ENCODE results near the gene HIVEP3.

The HIVEP3 gene

DNA sequence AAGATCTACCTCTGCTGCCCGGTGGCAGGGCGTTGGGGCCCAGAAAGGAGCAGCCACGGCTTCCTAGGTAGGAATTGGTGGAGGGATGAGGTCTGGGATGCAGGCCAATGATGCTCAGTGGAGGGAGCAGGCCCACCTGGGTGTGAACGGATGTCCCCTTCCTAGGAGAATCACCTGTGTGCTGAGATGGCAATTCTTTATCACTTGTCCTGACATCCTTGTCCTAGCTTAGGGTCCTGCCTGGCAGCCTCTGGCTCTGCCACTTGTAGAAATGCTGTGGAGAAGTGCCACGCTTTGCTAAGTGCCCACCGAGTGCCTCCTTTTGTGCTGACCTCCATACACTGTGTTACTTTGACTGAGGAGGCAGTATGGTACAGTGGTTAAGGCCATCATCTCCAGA is 447.1 kb downstream of the HIVEP3 start:
- DNase-seq = no peak

DNA sequence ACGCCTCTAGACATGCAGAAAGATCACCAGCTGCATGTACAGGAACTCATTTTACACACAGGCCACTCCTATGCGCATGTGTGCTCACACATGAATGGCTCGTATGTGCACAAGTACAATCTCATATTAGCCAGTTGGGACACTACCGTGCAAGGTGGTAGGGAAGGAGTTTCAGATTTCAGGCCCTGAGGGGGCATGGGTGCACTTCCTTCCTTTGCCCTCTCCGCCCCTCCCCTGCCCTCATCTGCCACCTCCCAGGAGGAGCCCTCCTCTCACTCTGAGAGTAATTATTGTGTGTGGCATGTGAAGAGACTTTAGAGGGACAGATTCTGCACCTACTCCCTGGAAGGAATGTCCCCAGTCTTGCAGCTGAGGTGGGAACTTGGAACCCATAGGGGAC is 449.0 kb downstream of the HIVEP3 start:
- DNase-seq = no peak

DNA sequence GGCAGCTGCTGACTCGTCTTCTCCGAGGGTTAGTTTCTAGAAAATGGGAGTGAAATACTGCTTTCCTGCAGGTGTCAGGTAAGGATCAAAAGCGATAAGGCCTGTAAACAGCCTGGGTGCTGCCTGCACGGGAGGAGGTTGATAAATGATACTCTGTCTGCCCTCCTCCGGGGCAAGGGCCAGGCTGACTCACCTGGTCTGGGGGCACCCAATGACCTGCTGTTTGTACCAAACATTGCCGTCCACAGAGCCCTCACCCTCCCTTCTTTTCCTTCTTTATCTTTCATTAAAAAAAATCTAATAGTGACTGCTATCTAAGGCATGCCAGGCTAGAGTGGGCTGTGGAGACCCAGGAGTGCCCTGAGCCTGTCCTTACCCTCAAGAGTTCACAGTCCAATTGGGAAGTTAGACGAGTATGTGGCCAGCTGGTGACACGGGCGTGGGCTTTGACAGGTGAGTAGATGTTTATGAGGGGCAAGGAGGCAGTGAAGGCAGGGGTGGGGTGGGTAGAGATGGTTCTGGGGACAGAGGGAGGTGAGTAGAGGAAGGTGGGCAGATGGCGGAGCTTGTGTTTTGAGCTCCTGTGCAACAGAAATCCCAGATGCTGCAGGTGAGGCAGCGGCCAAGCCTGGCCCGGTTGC is 450.5 kb downstream of the HIVEP3 start:
- DNase-seq = no peak

DNA sequence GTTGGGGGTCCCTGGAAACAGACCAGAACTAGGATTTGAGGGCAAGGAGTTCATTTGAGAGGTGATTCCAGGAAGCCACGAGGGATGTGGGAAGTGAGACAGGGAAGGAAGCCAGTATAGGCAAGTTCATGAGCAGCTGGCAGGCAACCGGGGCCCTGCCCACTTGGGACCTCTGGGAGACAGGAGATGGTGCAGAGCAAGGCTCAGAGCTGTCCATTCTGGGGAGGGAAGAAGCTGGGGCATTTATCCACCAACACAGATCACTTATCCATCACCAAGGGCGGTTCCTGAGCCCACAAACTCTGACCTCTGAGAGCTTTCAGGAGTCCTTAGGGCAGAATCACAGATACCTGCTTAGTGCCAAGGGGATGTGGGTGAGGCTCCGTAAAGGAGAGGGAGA is 451.0 kb downstream of the HIVEP3 start:
- DNase-seq = no peak

DNA sequence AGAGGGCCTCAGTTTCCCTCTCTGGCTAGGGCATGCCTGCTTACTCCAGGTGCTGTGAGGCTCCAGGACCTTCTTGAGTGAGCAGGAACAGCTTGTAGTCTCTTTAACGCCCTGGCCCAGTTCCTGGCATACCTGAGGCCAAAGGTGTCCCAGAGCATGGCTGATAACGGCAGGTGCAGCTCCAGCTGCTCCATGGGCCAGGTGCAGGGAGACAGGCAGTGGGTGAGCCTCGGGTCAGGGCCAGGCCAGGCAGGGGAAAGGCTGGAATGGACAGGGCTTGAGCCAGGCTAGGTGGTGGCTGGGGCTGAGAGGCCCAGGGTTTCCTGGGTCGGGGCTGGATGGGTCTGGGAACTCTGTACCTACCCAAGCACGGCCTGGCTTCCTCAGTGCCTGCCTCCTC is 452.6 kb downstream of the HIVEP3 start:
- no peak for DNase-seq

DNA sequence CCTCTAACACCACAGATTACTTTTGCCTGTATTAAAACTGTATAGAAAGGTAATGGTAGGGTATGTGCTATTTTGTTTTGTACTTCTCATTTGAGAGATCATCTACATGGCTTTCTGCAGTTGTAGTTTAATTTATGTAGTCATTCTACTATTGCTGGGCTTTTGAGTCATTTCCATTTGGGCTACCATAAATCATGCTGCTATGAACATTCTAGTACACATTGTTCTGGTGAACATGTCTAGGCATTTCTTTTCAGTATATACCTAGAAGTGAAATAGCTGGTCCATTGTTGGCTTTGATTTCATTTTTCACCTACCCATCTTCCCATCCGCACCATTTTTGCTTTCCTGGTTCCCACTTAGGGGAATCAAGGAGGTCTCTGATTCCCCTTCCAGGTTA is 453.0 kb downstream of the HIVEP3 start:
- no peak for DNase-seq

DNA sequence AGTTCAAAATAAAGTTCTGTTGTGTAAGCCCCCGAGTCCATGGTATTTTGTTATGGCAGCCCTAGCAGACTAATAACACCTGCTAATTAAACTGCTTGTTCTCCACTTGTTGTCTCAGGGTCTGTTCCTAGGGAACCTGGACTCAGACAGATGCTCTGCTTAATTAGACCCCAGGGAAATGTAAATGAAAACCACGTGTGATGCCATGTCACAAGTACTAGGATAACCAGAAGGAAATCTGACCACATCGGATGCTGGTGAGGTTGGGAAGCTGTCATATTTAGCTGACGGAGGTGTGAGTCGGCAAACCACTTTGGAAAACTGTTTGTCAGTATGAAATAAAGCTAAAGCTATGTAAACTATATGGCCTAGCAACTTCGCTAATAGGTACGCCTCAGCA is 453.8 kb downstream of the HIVEP3 start:
- peak; percentile 97 for DNase-seq

DNA sequence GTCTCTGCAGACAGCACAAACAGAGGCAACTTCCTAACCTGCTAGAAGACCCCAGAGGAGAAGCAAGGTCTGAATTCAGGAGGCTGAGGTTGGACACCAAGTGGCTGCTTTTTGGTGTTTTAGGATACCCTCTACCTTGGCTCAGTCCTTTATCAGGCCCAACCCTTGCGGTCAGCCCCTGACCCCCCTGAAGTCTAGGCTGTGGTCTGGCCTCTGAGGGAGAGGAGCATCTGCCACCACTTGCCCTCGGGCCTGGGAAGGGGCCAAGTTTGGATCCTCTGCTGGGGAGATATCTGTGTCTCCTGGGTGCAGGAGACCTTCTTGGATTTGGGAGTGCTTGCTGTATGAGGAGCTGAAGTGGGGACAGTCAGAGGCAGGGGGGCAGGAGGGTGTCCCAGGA is 455.2 kb downstream of the HIVEP3 start:
- no peak for DNase-seq

DNA sequence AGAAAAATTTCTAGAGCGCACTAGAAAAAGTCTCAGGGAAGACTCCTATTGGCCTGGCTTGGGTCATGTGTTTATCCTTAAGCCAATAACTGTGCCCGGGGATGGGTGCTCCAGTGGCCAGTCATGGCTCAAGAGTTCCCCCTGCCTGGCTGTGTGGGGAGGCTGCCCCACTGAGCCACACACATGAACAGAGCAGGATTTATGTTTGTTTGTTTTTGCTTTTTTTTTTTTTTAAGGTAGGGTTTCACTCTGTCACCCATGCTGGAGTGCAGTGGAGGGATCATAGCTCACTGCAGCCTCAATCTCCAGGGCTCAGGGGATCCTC is 456.1 kb downstream of the HIVEP3 start:
- DNase-seq = no peak

DNA sequence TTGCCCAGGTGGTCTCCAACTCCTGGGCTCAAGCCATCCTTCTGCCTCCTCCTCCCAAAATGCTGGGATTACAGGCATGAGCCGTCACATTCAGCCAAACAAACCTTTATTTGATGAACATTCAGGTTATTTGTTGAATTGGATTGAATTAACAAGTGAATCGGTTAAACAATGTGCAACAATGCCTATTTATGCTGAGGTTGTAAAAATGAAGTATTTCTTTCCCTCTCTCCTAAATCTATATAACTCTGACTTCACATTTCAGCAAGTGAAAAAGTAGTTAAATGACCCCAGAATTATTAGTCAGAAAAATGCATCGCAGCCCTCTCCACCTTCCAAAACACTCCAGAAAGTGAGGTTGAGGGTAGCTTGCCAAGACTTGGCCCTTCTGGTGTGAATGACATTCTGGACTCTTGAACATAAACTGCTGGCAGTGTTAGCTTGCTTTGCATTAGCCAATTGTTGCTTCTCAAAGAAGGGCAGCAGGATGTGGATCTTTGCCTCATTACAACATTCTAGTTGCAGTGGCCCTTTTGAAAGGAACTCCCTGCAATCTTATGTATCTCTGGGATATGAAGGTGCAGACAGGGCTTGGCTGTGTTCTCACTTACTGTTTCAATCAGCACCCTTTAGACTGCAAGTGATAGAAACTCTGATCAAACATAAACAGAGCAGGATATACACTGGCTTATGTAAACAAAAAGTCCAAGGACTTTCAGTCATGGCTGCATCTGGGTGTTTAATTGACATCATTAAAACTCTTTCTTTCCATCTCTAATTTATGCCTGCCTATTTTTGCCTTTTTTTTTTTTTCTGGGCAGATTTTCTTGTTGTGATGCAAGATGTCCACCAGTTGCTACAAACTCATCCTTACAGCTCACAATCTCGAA is 456.7 kb downstream of the HIVEP3 start:
- DNase-seq = no peak

DNA sequence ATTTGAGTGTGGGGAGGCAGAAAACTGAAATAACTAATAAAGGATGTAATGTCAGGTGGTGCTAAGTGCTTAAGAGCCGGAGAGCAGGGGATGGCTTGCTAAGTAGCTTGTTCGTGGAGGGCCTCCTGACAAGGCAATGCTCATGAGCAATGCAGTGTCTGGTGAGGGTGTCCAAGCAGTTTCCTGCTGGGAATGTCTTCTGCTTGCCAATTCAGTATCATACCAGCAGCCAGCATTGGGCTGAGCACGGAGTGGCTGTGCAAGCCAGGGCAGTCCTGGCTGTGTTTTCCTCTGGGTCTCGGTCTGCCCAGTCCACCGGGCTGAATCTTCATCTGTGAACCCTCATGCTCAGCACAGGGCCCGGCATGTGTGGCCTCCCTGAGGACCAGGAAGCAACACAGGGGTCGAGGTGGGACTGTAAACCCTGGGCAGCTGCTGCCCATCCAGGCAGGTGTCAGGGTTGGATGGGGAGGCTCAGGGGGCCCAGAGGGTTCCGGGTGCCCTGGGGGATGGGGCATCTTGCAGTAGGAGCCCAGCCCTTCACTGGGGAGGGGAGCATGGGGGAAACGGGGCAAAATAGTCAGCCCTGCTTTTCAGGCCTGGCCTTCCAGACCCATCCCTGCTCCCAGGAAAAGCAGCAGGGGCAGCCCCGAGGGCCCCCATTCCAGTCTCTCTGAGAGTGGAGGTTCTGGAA is 461.7 kb downstream of the HIVEP3 start:
- DNase-seq = no peak

Measured in NCI-H524 treated with DMSO at 0.1 percent for 48 hours (cell line).